Vein endothelial cell (primary cell): ENCODE data around the gene B9D1. TPM values are rescaled to one million over a fixed set of nuclear protein-coding genes. Genes with fewer than 3 reads are reported as not detected.

ENCODE experiments used
- small RNA-seq: library from RNA; depleted of rRNA; stranded (forward); fragments of <200 nt; gene quantifications from one replicate; pipeline ENCODE3, GENCODE V24; 2012
- total RNA-seq: library from RNA; depleted of rRNA; stranded (reverse); fragments of >200 nt; gene quantifications from 2 replicates; pipeline ENCODE4 v1.2.3, GENCODE V29; 2012

B9D1 gene, protein sequence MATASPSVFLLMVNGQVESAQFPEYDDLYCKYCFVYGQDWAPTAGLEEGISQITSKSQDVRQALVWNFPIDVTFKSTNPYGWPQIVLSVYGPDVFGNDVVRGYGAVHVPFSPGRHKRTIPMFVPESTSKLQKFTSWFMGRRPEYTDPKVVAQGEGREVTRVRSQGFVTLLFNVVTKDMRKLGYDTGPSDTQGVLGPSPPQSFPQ
- 18.9 and 20.6 TPM in 2 replicates for total RNA-seq

DNA sequence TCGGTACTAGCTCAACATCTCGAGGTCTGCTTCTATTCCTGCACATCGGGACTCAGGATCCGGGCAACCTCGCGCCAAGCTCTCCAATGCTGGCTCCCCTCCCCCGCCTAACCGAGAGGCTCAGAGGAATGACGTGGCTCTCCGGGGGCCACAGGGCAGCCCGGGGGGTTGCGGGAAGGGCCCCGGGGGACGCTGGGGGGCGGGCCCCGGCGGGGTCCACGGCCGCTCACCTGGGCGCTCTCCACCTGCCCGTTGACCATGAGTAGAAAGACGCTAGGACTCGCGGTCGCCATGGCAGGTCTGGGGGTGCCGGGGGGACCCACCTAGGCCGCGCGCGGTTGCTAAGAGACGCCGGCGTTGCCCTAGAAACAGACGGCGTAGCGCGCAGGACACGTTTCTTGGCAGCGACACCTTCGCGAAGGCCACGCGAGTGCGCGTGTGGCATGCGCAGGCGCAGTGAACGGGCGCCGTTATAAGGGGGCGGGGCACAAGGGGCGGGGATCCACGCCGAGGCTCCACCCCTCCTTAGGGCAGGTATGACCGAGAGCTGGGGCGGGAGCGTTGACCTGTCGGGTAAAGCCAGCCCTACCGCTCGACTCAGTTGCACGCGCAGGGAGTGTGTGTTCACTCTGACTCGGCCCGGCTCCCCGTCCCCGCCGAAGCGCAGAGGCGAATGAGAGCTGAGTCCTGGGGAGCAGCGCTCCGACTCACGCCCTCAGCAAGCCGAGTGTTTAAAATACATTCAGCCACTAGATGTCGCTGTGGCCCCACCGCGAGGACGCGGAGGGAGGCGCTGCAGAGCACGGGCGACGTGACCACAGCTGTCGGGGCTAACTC is at the start of gene B9D1:
B9D1 (minus strand) TSS at position 447 of the 837 bp plus-strand sequence; CDS start at position 293, 154 bp downstream.

DNA sequence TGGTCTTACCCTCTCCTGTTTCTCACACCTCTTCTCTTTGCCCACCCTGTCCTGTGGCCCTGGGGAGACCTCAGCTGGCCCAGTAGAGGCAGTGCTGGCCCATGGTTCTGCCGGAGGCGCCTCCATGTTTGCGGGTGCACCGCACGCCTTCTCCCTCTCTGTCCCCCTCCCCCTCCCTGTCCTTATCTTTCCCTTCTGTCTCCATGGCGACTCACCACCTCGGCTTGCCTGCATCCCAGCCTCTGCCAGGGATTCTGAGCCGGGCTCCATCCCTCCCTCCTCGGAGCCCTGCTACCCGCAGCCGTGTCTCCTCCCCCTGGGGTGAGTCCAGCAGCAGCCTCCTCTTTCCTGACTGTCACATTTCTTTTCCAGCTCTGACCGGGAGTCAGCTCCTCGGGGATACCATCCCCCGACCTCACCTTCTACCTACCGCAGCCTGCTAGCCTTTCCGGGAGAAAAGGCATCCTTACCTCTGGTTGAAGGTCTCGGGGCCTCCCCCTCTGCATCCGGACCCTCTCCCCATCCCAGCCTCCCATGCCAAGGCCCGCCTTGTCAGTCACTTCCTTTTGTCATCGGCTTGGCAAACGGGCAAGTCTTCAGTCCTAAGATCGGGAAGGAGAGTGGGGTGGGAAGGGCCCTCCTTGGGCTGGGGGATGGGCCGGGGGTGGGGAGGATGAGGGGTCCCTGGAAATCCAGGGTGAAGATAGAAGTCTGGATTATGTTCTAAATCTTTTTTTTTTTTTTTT is 48.5 kb upstream of the B9D1 start, which contains the start of gene RNF112:
RNF112 (plus strand) TSS at position 358 of the 746 bp plus-strand sequence; CDS start at position 535, 177 bp downstream.

DNA sequence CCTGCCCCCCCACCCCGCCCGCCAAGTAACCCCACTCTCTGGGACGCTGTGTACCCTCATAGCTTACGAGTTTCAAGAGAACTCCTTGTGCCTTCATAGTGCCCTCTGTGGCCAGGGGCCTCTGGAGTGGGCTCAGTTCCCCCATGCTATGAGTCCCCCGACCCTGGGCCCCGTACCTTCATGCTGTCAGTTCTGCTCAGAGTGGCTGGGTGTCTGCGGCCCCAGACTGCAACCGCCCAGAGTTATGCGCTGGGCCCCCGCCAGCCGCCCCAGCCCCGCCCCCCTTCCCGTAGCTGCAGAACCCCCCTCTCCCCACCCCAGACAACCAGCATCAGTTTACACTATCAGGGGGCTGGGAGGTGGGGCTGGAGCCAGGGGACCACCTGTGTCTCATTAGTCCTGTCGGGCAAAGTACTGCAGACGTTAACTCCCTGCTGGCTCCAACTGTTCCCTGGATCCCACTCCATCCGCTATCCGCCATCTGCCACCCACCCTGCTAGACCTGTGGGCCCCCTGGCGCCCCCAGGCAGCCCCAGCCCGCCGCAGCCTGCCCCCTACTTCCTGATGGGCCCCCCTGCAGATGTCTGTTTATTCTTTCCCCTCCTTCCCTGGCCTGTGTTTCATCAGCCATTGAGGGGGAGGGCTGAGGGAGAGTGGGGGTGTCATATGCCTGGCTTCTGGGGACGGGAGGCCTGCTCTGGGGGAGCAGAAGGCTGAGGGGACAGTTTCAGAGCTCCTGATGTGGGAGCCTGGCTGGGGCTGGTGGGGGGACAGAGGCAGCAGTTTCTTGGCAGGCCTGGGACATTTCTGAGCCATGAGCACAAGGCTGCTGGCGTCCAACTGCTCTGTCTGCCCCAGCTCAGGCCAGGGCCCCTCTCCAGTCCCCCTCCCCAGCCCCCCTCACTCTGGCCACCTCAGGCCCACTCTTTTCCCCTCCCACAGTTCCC is 24.7 kb upstream of the B9D1 start, which contains the start of gene MFAP4:
MFAP4 (minus strand) TSS at position 217 of the 947 bp plus-strand sequence; CDS start at position 182, 35 bp downstream.

DNA sequence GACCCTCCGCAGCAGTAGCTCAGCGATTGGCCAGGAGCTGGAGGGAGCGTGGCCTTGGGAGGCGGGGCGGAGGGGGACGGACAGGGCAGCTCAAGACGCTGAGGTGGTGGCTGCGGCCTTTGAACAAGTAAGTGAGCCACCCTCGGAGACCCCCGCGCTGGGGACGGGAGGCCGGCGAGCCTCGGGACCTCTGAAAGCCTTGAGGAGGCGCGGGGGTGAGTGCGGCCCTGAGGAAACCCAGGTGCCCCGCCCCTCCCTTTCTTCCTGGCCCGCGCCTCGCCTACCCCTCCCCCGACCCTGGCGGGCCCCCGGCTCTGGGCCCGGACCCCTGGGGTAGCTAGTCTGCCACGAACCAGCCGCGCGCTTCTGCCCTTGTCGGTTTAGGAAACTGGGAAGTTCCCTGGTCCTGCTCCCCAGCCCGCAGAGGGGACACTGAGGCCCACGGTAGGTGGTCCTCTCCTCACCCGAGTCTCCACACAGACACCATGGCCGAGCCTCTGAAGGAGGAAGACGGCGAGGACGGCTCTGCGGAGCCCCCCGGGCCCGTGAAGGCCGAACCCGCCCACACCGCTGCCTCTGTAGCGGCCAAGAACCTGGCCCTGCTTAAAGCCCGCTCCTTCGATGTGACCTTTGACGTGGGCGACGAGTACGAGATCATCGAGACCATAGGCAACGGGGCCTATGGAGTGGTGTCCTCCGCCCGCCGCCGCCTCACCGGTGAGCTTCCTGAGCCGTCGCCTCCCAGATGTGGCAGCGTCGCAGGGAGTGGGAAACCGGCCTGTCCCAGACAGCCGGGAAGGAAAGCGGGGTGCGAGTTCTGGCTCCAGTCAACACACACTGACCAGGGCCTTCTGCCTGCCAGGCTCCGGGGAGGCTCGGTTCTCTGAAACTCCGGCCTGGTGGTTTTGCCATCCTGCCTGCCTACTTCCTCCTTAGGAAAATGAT is 16.2 kb upstream of the B9D1 start, which contains the start of gene MAPK7:
MAPK7 (plus strand) TSS at position 83 of the 945 bp plus-strand sequence; CDS start at position 486, 403 bp downstream.

Small RNAs within 50 kb of the gene (small RNA-seq; reads per million reads assigned to genes)
- gene MIR1180, result 1.1 reads per million, percentile 61 among the genes with 10 or more reads in this experiment

Other genes with a start within 250 kb of the B9D1 start
- 37.7 and 106 TPM in 2 replicates for gene GRAPL, start 235.1 kb downstream of the B9D1 start, total RNA-seq
- 34.9 and 40.4 TPM in 2 replicates for gene EPN2, start 125.4 kb downstream of the B9D1 start, total RNA-seq
- 17.3 and 20.3 TPM in 2 replicates for gene MAPK7, start 15.8 kb upstream of the B9D1 start, total RNA-seq
- 0.33 TPM in 1 of 2 replicates, not detected in the other for gene MFAP4, start 24.5 kb upstream of the B9D1 start, total RNA-seq
- 0.10 TPM in 1 of 2 replicates, not detected in the other for gene RNF112, start 48.5 kb upstream of the B9D1 start, total RNA-seq
- 0.33 and 3.2 TPM in 2 replicates for gene SLC47A1, start 171.1 kb upstream of the B9D1 start, total RNA-seq